GM21367 (cell line): ENCODE results near the gene SOX6.

Source experiments
- ATAC-seq: cut with Tn5 transposase; IDR thresholded peaks from one replicate; pipeline ENCODE4 v1.9.1; 2021; ENCODE audit not compliant: unreplicated experiment

SOX6 gene

DNA sequence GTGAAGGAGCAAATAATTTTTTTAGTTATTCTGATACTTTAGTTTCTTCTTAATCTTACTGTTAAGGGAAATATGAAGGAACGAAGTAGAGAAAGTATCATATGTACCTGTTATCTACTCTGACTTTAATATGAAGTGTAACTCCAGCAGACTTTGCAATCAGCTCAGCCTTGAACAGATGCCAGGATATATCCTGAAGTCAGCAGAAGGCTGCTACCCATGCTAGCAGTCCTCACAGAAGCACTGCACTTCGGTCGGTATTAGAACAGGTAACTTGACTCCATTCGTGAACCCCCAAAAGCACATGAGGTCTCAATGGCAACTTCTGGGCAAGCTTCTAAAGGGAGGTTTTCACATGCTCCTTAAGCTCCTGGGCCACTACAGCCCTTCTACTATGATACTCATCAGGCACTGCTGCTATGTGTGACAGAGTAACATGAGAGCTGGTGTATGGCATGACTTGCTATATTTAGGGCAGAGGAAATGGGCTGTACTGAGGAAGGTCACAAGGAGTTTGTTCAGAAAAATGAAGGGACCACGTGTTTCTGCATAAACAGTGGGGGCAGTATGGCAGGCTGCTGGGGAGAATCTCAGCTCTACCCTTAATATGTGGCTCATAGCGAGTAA is 344.1 kb downstream of the SOX6 start:
- no peak for ATAC-seq

DNA sequence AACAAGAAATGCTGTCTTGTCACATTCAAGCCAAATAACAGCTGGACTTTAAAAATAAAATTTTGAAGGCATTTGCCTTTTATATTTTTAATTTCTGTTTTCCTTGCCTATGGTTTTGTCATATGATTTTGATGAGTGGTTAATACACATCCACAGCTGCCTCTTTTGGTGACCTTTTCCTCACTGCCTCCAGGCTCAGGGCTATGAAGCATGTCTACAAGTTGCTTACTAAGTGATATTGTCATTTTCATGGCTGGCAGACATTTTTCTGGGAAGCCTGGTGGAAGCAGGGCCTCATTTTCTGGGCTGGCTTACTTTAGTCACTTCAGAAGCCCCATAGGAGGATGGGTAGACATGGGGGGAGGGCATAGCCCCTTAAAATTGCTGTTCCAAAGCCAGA is 344.9 kb downstream of the SOX6 start:
- ATAC-seq, result no peak

DNA sequence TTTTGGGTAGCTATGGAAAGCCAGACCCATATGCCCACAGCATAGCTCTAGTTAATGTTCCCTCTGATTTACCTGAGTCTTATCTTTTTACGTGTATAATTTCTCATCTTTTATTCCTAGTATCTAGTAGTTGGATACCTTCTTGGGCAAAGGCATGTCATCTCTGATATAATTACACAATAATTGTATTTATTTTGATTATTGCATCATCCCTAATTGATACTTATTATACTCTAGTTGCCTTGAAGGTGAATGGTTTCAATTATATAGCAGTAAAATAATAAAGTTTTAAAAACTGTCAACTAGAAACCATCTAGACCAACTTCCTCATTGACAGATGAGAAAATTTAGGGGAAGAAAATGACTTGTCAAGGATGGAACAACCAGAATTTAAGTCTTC is 347.3 kb downstream of the SOX6 start:
- no peak for ATAC-seq

DNA sequence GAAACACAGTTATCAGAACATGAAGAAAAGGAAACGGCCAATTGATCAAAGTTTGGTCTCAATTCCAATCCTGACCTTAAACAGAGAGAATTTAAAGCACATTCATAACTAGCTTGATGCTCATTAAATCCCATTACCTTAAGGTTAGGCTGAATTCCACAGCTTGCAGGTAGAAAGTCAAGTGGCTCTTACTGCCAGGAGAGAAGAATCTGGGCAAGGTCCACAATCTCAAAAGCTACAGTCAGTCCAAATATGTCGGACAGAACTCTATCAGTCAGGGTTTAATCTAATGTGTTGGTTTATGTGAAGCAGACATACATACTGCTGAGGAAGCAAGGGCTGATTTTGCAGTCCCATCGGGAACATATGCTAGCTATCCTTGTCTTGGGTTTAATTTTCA is 348.8 kb downstream of the SOX6 start:
- no peak for ATAC-seq

DNA sequence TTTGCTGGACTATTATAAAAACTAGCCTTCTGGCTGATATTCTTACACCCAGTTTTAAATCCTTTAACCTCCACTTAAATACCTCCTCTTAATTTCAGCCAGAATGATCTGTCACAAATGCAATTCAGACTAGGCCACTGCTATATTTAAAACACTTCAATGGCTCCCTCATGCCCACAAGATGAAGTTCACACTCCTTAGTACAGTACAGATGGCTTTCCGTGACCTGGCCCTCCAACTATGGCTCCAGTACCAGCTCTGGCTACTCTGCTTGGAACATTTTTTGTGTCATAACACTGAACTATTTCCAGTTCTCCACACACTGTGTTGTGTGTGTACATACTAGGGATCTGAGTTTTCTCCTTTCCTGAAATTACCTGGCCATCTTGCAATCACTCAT is 353.4 kb downstream of the SOX6 start:
- no peak for ATAC-seq

DNA sequence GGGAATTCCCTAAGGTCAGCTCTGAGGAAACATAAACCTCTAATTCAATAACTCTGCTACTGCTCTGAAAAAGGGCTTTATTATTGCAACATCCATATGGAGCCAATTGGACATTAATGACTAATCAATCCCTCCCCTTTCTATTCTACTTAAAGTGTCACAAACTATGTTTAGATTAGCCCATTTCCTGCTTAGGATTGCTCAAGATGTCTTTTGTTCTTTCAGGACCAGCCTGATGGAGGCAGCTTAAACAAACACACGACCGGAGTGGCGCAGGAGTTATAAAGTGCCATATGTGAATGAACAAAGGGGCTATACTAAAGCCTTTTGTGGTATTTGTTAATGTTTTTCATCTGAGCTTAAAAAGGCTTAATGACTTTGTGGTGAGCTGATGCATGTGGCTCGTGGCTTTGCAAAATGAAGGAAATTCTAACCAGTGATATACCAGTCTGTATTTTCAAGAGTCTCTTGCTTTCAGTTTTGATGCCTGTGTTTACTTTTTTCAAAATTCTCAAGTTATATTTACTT is 354.4 kb downstream of the SOX6 start:
- ATAC-seq, result no peak

DNA sequence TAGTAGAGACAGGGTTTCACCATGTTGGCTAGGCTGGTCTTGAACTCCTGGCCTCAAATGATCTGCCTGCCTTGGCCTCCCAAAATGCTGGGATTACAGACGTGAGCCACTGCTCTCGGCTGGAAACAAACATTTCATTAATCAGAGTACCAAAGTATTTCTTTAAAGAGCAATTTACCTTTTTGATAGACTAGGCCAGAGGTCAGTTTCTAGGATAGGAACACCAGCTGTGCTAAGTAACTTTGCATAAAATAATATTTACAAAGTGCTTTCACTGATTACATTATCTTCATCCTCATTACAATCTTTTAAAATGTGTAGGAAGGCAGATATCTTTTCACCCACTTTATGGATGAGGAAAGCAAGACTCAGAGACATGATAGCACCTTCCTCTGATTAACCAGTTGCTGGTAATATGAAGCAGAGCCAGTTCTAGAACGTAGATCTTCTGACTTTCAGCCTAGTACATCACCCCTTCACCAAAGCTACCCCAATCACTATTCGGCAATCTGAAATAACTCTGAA is 355.2 kb downstream of the SOX6 start:
- ATAC-seq, result no peak

DNA sequence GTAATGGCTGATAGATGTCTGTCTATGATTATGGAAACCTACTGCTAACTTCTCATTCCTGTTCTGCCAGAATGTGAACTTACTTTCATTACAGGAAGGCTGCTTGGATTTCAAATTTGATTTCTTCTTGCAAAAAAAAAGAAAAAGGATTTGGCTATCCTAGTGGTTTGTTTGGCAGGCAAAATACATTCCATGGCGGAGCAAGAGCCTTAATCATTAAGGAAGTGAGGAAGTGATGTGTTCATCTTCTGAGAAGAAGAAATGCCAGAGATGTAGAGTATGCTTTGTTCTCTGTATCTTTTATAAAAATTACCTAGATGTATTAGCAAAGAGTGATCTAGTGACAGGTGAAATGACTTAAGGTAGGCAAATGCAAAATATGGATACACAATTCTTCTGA is 356.3 kb downstream of the SOX6 start:
- no peak for ATAC-seq

DNA sequence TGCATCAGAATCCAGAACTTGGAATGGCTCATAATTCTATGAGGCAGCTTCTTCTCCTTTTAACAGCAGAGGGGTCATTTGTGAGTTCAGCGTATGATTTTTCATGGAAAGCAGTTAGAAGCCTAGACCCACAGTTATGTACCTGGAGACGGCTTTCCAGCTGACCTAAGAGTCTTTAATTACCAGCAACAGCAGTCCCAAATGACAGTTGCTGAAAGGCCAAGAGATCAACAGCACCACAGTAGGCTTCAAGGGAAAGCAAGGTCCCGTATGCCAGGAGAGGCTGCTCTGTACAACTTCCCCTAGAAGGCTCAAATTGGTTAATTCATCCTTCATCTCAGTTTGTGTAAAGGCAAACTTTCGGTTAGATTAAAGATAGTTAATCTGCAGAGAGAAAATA is 363.0 kb downstream of the SOX6 start:
- ATAC-seq, result no peak

DNA sequence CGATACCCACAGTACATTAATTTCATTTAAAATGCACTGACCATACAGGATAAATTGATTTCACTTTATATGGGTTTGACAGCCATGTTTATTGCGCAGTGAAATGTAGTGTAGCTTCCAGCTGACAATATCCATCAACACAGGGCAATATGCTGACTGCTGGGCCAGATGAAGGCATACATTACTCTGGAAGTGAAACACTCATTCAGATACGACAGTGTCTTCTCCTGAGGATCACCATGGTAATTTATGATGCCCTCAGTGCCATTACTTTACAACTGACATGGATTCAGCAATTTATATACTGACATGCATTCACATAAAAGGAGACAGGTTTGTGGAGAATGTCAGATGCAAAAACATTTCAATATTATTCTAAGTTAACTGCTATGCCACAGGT is 365.1 kb downstream of the SOX6 start:
- no peak for ATAC-seq

DNA sequence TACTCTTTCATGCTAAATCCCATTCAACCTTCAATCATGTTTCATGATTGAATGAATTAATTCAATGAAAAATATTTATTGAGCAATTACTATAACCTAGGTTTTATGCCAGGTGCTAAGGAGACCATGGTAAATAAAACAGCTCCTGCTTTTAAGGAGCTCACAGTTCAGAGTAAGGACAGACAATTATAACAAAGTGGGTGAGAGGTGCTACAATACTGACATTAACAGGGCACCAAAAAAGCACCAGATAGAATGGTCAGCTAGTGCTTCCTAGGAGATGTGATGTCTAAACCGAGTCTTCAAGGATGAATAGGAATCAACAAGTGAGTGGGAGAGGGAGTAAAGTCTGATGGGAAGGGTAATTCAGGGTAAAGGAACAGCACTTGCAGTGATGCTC is 366.7 kb downstream of the SOX6 start:
- no peak for ATAC-seq

DNA sequence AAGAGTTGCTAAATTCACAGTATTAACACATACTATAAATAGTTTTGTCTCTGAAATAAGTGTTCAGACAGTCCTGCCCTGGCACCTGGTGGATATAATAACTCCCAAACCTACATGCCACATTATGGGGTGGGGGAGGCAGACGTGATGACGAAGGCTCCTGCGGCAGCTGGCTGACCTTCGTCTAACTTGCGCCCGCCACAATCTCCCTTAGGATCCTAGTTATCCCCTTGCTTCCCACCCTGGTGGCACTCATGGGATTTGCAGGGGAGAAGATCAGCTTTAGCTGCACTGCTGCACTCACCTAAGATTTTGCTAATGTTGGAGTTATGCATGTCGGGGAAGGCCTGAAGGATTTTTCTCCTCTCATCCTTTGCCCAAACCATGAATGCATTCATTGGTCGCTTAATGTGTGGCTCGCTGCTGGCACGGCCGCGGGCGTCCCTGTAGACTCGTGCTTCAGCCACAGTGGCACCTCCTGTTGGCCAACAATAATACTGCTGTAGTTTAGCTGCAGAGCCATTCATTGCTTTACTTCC is 367.6 kb downstream of the SOX6 start:
- ATAC-seq, result no peak

DNA sequence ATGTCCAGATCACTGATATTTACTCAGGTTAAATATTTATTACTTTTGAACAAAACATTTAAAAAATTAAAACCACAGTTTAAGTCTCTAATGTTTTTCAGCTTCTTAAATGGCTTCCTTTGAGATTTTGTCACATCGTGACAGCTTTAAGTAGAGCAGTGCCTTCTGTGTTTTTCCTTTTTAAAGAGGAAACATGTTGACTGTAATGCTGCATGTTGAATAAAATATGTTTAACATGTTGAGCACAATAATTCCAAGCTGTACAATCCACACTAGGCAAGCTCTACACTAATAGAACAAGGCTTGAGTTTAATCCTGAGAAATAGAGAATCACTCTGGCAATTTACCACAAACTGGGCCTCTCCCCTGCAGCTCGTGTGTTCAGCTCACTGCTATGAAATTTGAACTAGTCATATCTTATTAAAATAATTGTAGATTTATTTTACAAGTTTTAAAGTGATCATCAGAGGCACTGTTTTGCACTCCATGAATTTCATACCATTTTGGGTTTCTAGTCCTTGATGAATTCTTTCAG is 368.3 kb downstream of the SOX6 start:
- ATAC-seq, result no peak

DNA sequence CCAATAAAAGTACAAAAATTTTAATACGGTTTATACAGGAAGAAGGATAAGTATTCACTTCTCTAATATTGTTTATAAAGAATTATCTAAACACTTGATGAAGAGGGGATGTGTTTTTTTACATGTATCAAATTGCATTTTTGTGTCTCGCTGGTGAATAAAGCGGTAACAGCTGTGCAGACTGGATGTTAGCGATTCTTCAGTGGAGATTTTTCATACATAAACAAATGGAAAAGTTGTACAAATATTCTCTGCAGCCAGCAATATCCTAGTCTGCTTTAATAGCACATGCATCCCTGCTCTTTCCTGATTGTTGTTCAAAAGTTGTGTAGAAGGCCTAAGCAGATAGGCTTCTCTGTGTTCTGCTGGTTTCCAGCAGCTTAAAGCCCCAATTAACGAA is 369.3 kb downstream of the SOX6 start:
- ATAC-seq, result no peak

DNA sequence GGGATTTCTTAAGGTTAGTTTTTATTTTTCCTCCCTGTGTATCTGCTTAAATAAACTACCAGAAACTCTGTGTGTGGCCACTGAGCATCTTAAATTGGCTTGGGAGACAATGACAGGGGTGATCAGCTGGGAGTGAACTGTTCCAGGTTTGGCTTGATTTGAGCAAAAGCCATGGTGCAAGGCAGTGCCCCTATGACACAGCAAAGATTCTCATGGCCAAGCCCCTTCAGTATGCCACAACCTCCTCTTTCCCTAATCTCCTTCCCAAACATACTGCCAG is 370.5 kb downstream of the SOX6 start:
- no peak for ATAC-seq

DNA sequence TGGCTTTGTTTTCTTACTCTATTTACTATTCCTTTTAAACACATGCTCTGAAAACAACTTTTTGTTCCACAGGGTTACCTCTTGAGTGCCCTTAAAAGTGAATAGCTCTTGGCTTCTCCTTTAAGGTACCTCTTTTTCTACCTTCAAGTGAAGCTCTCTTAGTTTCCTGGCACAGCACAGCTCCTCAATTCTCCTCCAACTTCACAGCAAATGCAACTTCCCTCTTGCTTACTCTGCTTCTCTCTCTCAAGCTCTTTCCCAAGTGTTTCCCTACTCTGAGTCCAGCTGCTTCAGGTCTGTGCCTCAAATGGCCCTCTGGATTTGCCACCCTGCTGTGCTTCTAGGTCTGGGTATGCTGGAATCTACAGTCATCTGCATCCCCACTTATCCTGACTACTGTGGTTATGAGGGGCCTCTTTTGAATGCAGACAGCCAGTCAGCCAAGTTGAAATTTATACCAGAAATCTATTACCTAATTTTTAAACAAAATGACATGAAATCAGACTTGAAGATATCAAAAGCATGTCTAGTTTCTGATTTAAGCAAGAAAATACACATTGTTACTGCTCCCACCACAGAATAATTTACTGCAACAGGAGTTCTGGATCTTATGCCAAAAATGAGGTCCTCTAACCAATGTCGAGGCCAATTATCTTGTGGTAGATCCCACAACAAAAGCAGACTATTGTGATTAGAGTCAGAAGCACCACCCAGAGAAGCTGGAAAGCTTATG is 371.1 kb downstream of the SOX6 start:
- no peak for ATAC-seq

DNA sequence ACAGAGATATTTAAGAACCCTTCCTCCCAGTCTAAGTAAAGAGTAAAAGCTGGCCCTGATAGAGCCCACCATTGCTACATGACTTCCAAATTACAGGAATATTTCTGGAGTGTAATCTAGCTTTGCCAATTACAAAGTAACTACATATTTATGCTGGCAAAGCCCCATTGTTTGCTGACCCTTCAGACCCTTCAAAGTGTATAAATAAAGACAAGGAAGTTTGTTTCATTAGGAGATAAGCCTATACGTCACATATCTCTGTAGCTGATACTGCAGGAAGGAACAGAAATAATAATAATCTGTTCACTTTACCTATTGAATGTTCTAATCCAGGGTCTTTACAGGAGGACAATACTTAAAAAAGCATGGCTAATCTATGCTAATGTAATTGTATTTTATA is 375.1 kb downstream of the SOX6 start:
- ATAC-seq, result no peak

DNA sequence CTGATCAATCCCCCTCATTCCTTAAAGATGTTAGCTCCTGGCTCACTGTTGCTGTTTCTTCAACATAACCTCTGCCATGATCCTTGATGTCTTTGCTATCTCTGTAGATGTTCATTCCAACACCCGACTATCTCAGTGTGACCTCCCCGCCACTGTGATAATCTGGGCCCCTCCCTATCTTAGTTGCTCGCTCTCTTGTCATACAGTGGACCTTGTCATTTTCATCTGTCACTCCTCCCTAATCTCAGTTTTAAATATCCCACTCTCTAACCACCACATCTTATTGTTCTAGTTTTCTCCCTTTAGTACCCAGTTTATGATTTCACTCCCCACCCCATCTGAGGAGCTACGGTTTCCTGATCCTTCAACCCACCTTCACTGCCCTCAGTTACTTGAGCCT is 379.2 kb downstream of the SOX6 start:
- no peak for ATAC-seq

DNA sequence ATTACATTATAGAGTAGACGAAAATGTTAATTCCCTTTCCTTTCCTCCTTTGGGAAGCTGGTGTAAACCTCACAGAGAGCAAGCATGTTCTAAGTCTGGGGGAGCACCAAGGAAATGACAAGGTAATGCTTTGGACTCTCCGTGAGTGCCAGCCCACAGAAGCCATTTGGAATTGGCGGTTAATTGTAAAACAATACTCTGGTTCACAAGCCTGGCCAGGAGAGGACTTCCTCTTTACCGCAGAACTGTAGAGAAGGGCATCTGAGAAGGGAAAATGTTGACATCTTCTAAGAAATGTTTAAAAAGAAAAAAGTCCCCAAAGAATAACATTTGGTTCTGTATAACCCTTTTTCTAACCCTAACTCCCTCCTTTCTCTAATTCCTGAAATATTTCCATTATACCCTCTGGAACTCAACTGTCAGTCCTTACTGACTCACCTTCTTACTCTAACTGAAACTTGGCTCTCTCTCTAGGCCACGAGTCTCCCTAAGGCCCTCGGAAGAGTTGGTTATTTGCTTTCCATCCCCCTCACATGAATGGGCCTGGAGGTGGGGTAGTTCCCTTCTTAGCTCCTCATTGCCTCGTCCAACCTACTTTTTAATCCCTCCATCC is 379.8 kb downstream of the SOX6 start:
- no peak for ATAC-seq

DNA sequence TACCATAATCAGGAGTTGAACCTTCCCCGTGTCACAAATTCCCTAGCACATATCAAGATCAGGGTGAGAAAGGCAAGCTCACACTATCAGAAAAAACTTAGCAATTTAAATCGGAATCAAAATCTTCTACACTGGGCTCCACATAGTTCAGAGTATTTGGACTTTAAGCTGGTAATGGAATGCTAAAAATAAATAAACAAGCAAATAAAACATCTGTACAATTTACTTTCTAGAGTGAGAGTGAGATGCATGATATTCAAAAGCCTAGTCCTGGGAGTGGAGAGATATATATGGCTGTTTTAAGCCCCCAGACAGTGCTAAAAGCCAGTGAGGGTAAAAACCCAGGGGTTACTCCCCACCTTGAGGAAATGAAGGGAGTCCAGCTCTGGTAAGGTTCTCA is 380.6 kb downstream of the SOX6 start:
- no peak for ATAC-seq

DNA sequence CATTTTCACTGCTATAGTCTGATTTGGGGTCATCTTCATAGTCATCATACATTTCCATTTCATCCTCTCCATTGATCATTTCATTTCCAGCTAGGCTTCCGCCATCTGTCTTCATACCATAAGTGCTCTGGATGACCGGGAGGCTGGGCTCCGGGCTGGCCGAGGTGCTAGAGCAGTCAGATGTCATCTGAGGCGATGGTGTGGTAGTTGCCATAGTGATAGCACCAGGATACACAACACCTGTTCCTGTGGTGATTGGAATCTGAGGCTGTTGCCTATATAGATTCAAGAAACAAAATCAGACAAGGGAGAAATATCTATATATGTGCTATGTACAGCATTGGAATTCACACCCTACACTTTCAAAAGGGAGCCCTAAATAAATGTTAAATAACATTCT is 383.5 kb downstream of the SOX6 start:
- ATAC-seq, result no peak

DNA sequence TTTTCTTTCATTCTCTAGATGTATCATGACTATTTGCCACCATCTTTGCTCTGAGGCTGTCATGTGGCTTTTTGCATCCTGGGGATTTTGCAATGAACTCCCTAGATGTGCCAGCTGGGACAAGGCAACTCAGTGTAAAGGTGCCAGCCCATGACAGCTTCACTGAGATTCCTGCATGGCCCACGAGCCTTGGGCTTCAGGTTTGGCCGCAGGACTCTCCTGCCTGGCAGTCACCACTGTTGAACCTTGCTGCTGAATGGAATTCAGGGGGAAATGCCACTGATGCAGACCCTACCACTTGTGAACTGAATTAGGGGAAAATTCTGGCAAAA is 385.2 kb downstream of the SOX6 start:
- no peak for ATAC-seq
